Measurements from ENCODE around the gene RPRD1B. TPM values are rescaled to one million over a fixed set of nuclear protein-coding genes. Genes with fewer than 3 reads are reported as not detected.

Gene RPRD1B
- total and polyA plus RNA-seq, 2 donors: 45.0 to 85.2 TPM

DNA sequence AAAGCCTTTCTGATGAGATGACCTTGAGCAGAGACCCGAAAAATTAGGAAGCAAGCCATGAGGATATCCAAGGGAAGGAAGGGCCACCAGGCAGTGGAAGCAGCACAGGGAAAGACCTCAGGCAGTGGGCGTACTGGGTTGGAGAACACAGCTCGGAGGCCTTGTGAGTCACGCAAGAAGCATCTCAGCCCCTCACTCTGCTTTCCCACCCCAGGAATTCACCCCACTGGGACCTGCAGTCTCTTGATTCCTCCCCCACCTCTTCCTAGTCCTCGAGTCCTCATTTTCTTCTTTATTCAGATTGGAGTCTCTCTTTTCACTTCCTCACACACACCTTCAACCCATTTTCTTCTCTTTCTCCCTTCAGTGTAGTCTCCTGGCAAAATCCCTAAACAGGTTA is 27.0 kb downstream of the RPRD1B start:
- no peaks in the 10 kb centered on the region for H3K4me1 ChIP-seq (ENCODE audit: insufficient read depth)
- peaks cover 11% of the 10 kb centered on the region for H3K36me3 ChIP-seq (ENCODE audit: insufficient read depth)
- no peak overlapping the region for H3K27ac ChIP-seq (ENCODE audit: low read depth)
- no peak overlapping the region for H3K4me3 ChIP-seq (ENCODE audit: low read depth, low read length)
- no peak for DNase-seq (ENCODE audit: extremely low spot score)
- 82% methylated on average over 5 of the region's 5 CpGs for WGBS

DNA sequence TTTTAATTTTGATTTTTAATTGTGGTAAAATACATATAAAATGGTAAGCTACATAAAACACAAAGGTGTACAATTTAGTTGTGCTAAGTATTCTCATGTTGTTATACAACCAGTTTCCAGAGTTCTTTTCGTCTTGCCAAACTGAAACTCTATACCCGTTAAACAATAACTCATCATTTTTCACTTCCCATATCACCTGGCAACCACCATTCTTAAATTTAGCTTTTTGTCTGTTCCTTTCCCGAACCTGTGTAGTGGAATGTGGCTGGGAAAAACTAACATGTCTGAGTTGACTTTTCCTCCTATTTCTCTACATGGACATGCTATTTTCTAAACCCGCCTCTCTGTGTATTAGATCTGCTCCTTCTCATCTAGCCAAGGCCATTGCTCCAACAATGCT is 27.6 kb downstream of the RPRD1B start:
- Histone ChIP-seq H3K4me1 (ENCODE audit: insufficient read depth) (no peaks in the 10 kb centered on the region), H3K4me3 (ENCODE audit: low read depth, low read length) (no peak overlapping the region), H3K27ac (ENCODE audit: low read depth) (no peak overlapping the region), H3K36me3 (ENCODE audit: insufficient read depth) (peaks cover 11% of the 10 kb centered on the region)
- no peak for DNase-seq (ENCODE audit: extremely low spot score)
- WGBS: 82% methylated on average over 4 of the region's 4 CpGs

DNA sequence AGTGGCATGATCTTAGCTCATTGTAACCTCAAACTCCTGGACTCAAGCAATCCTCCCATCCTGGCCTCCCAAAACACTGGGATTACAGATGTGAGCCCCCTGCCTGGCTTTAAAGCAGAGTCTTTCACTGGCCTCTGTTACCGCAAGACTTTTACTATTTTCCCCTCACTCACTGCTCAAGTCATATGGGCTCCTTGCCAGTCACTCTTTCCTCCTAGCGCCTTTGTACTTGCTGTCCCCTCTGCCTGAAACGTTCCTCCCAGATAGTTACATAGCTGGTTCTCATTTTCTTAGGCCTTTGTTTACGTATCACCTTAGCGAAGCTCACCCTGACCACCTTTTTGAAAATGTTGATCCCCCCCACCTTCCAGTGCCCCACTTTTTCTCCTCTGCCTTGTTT is 29.3 kb downstream of the RPRD1B start:
- Histone ChIP-seq H3K36me3 (ENCODE audit: insufficient read depth) (peaks cover 11% of the 10 kb centered on the region), H3K27ac (ENCODE audit: low read depth) (no peak overlapping the region), H3K4me1 (ENCODE audit: insufficient read depth) (no peaks in the 10 kb centered on the region), H3K4me3 (ENCODE audit: low read depth, low read length) (no peak overlapping the region)
- 71% methylated on average over 5 of the region's 5 CpGs for WGBS
- DNase-seq (ENCODE audit: extremely low spot score): no peak

DNA sequence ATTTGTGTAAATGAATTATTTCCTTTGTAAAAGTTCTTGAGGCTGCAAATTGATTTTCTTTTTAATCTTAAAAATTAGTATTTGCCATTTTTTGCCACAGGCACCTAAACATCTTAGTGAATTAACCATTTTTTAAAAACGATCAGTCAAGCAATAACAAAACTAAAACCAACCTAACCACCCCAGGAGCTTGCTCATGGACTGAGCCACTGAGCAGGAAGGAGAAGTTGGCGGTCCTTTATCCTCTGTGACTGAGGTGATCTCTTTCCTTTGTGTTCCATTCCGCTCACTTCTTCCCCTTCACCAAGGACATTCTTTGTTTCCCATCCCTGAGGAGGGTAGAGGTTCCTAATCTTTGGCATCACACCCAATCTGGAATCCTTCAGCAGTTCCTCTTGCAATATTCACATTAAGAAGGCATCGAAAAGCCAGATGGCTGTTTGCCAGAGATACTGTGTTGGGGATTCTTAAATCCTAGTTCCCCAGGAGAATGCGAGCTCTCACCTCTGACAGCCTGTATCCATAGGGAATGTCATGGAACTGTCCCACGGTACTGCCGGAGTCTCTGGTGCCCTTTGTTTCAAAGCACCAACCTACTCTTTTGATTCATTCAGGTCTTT is 30.5 kb downstream of the RPRD1B start:
- Histone ChIP-seq H3K4me3 (ENCODE audit: low read depth, low read length) (no peak overlapping the region), H3K27ac (ENCODE audit: low read depth) (no peak overlapping the region), H3K36me3 (ENCODE audit: insufficient read depth) (peaks cover 11% of the 10 kb centered on the region), H3K4me1 (ENCODE audit: insufficient read depth) (no peaks in the 10 kb centered on the region)
- no peak for DNase-seq (ENCODE audit: extremely low spot score)
- whole genome bisulfite sequencing: 74% methylated on average over 7 of the region's 7 CpGs

DNA sequence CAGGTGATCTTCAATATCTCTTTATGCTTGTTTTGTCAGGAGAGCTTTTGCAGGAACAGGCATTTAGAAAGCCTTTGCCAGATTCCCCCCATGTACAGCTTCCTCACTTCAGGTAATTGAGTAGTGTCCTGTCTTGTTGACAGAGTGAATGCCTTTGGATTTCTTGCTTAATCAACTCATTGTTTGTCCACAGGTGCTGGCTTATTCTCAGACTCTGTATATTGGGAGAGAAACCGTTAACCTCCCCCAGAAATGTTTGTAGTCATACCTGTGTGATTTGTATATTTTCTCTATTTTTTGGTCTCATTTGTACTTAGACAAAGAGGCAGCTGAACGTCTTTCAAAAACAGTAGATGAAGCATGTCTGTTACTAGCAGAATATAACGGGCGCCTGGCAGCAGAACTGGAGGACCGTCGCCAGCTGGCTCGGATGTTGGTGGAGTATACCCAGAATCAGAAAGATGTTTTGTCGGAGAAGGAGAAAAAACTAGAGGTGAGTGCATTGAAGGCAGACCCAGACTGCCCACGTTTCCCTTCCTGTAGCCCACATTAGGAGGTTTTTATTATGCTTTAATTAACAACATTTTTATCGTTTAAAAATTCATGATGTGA is 32.3 kb downstream of the RPRD1B start:
- no peak for DNase-seq (ENCODE audit: extremely low spot score)

DNA sequence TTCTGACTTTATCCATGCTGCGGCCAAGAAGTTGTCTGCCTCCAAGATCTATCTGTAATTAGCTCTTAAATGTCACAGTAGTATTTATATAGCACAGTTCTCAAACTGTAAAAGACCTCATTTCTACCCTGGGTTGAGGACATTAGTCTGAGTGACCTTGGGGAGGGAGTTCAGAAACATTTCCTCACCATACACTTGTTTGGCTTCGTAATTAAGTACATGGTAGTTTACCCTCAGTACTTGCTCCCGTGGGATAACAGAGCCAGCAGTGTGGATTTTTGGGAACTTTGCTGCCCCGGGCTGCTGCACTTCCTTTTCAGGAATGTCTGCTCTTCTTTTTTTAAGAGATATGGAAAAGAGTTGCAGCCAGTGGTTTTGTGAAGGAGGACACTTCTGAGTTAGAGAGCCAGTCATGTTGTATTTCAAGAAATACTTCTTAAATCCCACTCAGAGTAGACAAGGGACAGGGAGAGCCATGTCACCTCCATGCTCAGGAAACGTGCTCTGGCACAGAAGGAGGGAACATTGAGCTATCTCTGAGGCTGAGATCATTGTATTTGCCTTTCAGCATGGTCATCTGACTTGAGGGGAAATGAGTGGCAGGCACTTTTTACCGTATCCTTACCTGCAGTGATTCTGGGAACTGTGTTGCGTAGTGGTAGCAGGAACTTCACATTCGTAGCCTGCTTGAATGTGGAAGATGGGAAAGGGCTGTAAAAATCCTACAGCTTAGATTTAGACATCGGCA is 33.6 kb downstream of the RPRD1B start:
- H3K27ac ChIP-seq (ENCODE audit: low read depth): no peak overlapping the region
- H3K4me1 ChIP-seq (ENCODE audit: insufficient read depth): no peaks in the 10 kb centered on the region
- H3K36me3 ChIP-seq (ENCODE audit: insufficient read depth): peaks cover 13% of the 10 kb centered on the region
- 61% methylated on average over 9 of the region's 9 CpGs for WGBS
- no peak for DNase-seq (ENCODE audit: extremely low spot score)
- no peak overlapping the region for H3K4me3 ChIP-seq (ENCODE audit: low read depth, low read length)

More for the DNA sequence above, 32.3 kb downstream of the RPRD1B start:
- no peak overlapping the region for H3K27ac ChIP-seq (ENCODE audit: low read depth)
- peaks cover 14% of the 10 kb centered on the region for H3K36me3 ChIP-seq (ENCODE audit: insufficient read depth)
- H3K4me3 ChIP-seq (ENCODE audit: low read depth, low read length): no peak overlapping the region
- WGBS: 67% methylated on average over 10 of the region's 10 CpGs
- no peaks in the 10 kb centered on the region for H3K4me1 ChIP-seq (ENCODE audit: insufficient read depth)

DNA sequence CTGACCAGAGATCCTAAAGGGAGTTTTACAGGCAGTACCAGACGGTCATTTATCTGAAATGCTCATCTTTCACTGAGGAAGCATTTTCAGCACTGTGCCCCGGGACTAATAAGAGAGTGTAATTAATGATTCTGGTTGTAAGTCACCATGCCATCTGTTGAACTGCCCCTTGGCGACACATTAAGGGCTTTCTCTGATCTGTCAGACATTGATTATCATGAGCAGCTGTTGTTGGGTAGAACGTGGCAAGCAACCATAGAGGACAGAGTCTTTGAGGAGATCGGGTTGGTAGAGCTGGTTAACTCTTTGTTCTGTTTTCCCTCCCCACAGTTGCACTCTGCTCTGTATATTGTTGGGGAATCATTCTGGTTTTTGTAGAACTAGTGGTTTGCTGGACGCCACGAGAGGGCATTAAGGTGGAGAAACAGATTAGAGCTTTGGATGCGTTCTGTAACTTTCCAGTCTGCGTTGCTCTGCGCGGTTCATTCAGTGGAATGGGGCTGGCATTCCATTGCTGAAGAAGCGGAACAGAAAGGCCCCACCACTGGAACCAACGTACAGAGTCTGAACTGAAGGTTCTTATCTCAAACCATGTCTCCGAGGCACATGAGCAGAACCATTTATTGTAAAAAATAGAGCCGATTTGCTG is 34.3 kb downstream of the RPRD1B start:
- H3K36me3 ChIP-seq (ENCODE audit: insufficient read depth): peaks cover 12% of the 10 kb centered on the region
- no peak for DNase-seq (ENCODE audit: extremely low spot score)
- H3K27ac ChIP-seq (ENCODE audit: low read depth): no peak overlapping the region
- H3K4me3 ChIP-seq (ENCODE audit: low read depth, low read length): no peak overlapping the region
- H3K4me1 ChIP-seq (ENCODE audit: insufficient read depth): no peaks in the 10 kb centered on the region
- 77% methylated on average over 15 of the region's 15 CpGs for WGBS

DNA sequence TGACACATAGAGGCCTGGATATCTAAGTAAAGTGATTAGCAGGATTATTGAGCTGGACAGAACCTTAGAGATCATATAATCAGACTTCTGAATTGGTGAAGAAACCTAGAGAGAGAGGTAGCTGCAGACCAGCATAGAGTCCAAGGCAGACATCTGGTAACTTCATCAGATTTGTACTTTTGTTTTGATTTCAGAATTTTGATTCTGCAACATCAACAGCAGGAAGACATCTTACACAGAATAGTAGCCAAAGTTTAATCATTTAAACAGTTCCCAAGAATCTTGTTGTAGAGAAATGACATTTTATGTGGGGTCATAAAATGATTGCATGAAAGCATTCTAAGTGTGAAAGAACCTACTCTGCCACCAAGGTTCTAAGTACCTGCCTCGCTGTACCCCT is 39.4 kb downstream of the RPRD1B start:
- peaks cover 6% of the 10 kb centered on the region for H3K36me3 ChIP-seq (ENCODE audit: insufficient read depth)
- H3K4me1 ChIP-seq (ENCODE audit: insufficient read depth): no peaks in the 10 kb centered on the region
- DNase-seq (ENCODE audit: extremely low spot score): peak; percentile 32

DNA sequence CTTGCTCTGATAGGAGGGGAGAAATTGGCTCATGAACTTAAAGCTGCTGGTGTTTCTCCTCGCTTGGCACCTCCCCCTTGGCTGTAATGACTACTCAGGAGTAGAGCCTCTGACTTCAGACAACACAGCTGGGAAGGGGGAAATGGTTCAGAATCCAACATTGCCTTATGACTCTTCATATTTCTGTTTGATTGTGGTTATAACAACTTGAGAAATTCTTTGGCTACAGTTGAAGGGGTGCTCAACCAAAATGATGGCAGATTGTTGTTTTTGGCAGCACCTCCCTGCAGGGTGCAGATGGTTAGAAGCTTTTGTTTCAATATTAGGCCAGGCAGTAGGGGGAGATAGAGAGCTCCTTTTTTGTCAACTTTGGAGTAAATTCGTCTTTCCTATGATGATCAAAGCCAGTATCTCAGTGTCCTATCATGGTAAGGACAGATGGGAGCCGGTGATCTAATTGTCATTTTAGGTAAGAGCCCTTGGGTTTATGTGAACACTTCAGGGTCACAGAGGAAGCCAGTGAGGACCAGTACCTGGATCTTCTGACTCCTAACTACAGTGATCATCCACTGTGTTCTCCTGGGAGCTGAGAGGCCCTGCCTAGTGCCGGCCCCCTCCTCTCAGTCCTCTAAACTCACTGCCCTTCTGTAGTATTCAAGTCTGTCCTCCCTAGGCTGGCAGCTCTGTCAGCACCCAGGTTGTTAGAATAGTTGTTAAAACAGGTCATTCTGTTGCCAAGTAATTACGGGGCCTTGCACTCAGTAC is 39.9 kb downstream of the RPRD1B start:
- WGBS: 32% methylated on average over 5 of the region's 5 CpGs
- DNase-seq (ENCODE audit: extremely low spot score): peak; percentile 65
- Histone ChIP-seq H3K36me3 (ENCODE audit: insufficient read depth) (peaks cover 6% of the 10 kb centered on the region), H3K27ac (ENCODE audit: low read depth) (peak overlapping the region; percentile 62), H3K4me3 (ENCODE audit: low read depth, low read length) (no peak overlapping the region), H3K4me1 (ENCODE audit: insufficient read depth) (no peaks in the 10 kb centered on the region)

More for the DNA sequence above, 39.4 kb downstream of the RPRD1B start:
- Histone ChIP-seq H3K27ac (ENCODE audit: low read depth) (no peak overlapping the region), H3K4me3 (ENCODE audit: low read depth, low read length) (no peak overlapping the region)
- WGBS: 32% methylated on average over 1 of the region's 1 CpG

DNA sequence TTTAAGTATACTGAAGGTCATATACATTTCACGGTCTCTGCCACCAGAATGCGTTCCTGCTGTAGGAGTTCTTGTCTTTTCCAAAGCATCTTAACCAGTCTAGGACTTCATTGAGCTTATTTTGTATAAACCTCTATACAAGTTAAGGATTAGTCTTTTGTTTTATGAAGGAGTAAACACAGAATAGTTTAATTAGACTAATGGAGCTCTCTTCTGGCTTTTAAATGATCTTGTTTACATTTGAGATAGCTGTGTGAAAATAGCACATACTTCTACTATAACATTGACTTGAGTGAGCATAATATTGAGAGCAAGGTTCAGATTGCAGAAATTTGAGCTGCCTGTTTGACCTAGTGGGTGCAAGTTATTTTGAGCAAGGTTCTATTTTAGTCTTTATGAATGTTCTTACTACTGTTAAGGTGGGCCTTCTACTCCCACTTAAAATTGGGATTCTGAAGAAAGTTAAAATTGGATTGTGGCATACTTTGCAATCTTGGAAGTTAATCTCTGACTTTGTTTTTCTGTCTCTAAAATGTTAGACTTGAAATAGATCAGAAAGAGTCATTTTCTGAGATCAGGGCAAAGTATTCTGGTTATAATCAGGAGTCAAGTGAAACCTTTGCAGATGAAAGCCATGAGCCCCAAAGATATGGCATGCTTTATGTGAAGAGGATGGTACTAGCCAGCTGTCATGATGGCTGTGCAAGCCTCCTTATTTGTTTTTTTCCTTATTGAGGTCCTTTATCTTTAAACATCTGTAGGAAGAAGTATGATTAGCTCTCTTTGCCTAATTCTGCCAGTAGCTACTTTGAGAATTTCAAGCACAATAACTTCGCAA is 41.8 kb downstream of the RPRD1B start:
- peaks cover 4% of the 10 kb centered on the region for H3K36me3 ChIP-seq (ENCODE audit: insufficient read depth)
- no peak overlapping the region for H3K4me3 ChIP-seq (ENCODE audit: low read depth, low read length)
- WGBS: 50% methylated on average over 3 of the region's 3 CpGs
- DNase-seq (ENCODE audit: extremely low spot score): no peak
- no peaks in the 10 kb centered on the region for H3K4me1 ChIP-seq (ENCODE audit: insufficient read depth)
- H3K27ac ChIP-seq (ENCODE audit: low read depth): no peak overlapping the region

DNA sequence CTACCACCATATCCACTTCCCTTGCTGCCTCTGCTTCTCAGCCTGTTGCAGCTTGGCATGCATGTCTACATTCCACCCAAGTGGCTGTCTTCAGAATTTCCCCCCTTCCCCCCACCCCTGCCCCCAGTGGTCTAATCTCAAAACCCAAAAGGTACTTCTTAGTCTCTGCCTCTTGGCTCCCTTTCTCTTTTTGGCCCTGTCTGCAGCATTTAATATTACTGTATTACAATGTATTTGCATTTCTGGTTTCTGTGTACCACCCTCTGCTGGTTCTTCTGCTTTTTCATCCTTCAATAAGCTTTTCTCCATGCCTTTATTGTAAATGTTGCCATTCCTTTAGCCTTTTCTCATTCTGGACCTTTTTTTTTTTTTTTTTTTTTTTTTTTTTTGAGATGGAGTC is 43.0 kb downstream of the RPRD1B start:
- DNase-seq (ENCODE audit: extremely low spot score): no peak
- H3K27ac ChIP-seq (ENCODE audit: low read depth): no peak overlapping the region
- no peak overlapping the region for H3K4me3 ChIP-seq (ENCODE audit: low read depth, low read length)
- no peaks in the 10 kb centered on the region for H3K36me3 ChIP-seq (ENCODE audit: insufficient read depth)
- H3K4me1 ChIP-seq (ENCODE audit: insufficient read depth): no peaks in the 10 kb centered on the region

DNA sequence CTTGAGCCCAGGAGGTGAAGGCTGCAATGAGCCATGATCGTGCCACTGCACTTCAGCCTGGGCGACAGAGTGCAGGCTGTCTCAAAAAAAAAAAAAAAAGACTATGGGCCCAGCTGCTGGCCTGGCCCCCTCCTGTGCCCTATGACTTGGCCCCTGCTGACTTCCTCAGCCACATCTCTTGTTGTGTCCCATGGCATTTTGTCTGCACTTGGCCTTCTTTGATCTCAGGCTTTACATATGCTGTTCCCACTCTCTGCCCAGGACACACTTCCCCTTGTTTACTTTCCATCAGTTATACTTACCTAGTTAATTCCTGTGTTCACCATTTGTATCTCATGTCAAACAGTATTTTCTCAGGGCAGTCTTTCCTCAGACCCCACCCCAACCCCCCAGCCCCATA is 44.5 kb downstream of the RPRD1B start:
- Histone ChIP-seq H3K36me3 (ENCODE audit: insufficient read depth) (no peaks in the 10 kb centered on the region), H3K4me3 (ENCODE audit: low read depth, low read length) (no peak overlapping the region), H3K27ac (ENCODE audit: low read depth) (no peak overlapping the region), H3K4me1 (ENCODE audit: insufficient read depth) (no peaks in the 10 kb centered on the region)
- DNase-seq (ENCODE audit: extremely low spot score): no peak
- 94% methylated on average over 2 of the region's 2 CpGs for WGBS

All from urinary bladder (tissue), 4 donors.